ENCODE results near the gene ROR2.

DNA sequence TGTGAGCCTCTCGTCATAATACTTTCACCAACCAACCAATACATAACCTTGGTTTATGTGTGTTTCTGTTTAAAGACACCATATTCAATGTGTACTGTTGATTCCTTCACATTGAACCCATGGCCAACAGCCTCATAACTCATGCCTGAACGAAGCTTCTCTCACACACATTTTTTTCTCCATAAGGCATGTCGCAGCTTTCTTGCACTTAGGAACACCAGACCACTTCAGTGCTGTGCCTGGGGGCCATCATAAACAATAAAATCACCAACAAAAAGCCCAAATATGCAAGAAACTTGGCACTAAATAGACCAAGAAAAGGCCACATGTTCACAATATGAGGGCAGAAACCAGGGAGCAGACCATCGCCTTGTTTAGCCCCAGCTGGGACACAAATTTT, 192.2 kb downstream of the ROR2 start:
- no peak for TF ChIP-seq POLR2A (IDR thresholded peaks at IDR 0.05)
- TF ChIP-seq, protein P1, sequence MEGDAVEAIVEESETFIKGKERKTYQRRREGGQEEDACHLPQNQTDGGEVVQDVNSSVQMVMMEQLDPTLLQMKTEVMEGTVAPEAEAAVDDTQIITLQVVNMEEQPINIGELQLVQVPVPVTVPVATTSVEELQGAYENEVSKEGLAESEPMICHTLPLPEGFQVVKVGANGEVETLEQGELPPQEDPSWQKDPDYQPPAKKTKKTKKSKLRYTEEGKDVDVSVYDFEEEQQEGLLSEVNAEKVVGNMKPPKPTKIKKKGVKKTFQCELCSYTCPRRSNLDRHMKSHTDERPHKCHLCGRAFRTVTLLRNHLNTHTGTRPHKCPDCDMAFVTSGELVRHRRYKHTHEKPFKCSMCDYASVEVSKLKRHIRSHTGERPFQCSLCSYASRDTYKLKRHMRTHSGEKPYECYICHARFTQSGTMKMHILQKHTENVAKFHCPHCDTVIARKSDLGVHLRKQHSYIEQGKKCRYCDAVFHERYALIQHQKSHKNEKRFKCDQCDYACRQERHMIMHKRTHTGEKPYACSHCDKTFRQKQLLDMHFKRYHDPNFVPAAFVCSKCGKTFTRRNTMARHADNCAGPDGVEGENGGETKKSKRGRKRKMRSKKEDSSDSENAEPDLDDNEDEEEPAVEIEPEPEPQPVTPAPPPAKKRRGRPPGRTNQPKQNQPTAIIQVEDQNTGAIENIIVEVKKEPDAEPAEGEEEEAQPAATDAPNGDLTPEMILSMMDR (IDR thresholded peaks at IDR 0.05 in 8 of 11, conservative IDR thresholded peaks at IDR 0.05 in 3 of 11), result no peak
